Skeletal muscle satellite cell (primary cell): ENCODE measurements around the gene MYBPC2.

Experiments used
- H3K27me3 ChIP-seq: 2 replicates; pipeline ENCODE4 v1.7.0; 2013; ENCODE audit warnings: low read length; ENCODE audit not compliant: control insufficient read depth, insufficient read depth
- H3K36me3 ChIP-seq: 2 replicates; pipeline ENCODE4 v1.7.0; 2013; ENCODE audit warnings: mild to moderate bottlenecking, control low read depth, low read length; ENCODE audit not compliant: insufficient read depth
- H3K4me1 ChIP-seq: 2 replicates; pipeline ENCODE4 v1.7.0; 2013; ENCODE audit warnings: low read length; ENCODE audit not compliant: control insufficient read depth, insufficient read depth
- H3K4me2 ChIP-seq: 2 replicates; pipeline ENCODE4 v1.7.0; 2013; ENCODE audit warnings: mild to moderate bottlenecking, low read length
- H3K4me3 ChIP-seq: 2 replicates; pipeline ENCODE4 v1.7.0; 2013; ENCODE audit warnings: low read length
- H3K9ac ChIP-seq: 2 replicates; pipeline ENCODE4 v1.7.0; 2013; ENCODE audit warnings: mild to moderate bottlenecking, low read depth, low read length, moderate library complexity
- H3K9me3 ChIP-seq: replicated peaks from 2 replicates; pipeline ENCODE4 v1.7.0; 2013; ENCODE audit warnings: mild to moderate bottlenecking, control low read depth, low read length

Gene MYBPC2

DNA sequence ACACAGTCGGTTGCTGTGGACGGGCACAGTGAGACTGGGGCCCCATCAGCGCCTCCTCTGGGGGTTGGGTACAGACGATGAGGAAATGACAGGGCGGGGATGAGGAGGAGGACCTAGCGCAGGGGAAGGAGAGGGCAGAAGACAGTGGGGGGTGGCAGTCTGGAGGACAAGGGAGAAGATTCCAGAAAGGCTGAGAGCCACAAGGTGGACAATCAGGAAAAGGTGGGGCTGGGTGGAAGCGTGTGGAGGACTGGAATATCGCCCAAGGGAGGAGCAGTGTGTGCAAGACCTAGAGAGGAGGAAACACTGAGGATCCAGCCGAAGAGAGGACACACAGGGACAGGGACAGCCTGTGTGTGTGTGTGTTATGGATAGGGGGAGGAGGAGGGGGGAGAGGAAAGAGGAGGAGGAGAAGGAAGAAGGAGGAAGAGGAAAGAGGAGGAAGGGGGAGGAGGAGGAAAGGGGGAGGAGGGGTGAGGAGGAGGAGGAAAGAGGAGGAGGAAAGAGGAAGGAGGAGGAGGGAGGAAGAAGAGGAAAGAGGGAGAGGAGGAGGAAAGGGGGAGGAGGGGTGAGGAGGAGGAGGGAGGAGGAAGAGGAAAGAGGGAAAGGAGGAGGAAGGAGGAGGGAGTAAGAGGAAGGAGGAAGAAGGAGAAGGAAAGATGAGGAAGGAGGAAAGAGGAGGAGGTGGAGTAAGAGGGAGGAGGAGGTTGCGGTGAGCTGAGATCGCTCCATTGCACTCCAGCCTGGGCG lies 59.8 kb downstream of the MYBPC2 start:
- no peak overlapping the region for H3K9ac ChIP-seq
- H3K27me3 ChIP-seq = peaks cover 68% of the 10 kb centered on the region
- no peaks in the 10 kb centered on the region for H3K36me3 ChIP-seq
- no peaks in the 10 kb centered on the region for H3K4me1 ChIP-seq
- no peak overlapping the region for H3K4me2 ChIP-seq
- H3K9me3 ChIP-seq = no peaks in the 10 kb centered on the region
- no peak overlapping the region for H3K4me3 ChIP-seq

DNA sequence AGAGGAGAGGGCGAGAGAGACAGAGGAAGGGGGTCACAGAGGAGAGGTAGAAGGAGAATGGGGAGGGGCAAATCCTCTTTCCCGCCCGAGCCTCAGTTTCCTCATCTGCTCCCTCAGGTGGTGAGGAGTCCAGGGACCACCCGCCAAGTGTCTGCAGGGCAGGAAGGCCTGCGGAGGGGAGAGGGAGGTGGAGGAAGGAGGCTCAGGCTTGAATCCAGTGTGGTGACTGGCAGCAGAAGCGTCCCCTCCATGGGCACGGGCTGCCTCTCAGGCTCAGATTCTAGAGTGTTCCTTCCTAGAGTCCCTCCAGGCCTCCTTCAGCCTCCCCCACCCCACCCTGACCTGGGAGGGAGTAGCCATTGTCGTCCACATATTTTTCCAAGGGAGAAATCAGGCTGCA lies 60.5 kb downstream of the MYBPC2 start:
- Histone ChIP-seq H3K4me2 (no peak overlapping the region), H3K27me3 (peaks cover 71% of the 10 kb centered on the region)

DNA sequence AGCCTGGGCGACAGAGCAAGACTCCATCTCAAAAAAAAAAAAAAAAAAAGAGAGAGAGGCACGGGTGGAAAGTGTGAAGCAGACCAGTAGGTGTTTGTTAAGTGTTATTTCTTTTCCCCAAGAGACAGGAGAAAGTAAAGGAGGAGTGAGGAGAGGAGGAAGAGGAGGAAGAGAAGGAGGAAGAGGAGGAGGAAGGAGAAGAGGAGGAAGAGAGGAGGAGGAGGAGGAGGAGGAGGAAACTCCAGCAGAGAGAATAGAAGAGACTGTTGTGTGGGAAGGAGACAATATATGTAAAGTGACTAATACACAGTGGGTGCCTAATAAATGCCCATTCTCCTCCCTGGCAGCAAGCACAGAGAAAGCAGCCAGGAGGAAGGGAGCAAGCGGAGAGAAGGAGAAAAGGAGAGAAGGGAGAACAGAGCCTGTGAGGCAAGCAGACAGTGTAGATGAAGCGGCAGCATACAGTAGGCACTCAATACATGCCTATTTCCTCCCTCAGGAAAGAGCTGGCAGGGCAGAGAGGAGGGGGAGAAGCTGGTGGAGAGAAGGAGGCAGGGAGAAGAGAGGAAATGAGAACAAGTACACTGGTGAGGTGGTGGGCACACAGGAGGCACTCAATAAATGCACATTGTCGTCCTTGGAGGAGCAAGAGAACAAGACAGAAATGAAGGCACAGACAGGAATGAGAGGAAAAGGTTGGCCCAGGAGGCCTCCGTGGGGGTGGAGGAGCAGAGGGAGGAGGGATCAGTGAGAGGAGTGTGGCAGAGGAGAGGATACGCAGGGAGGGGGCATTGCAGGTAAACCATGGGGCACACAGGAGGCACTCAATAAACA lies 61.7 kb downstream of the MYBPC2 start:
- Histone ChIP-seq H3K4me3 (no peak overlapping the region), H3K4me2 (no peak overlapping the region), H3K9me3 (no peaks in the 10 kb centered on the region), H3K9ac (no peak overlapping the region), H3K4me1 (no peaks in the 10 kb centered on the region), H3K27me3 (peaks cover 69% of the 10 kb centered on the region), H3K36me3 (no peaks in the 10 kb centered on the region)

More for the DNA sequence above, 60.5 kb downstream of the MYBPC2 start:
- Histone ChIP-seq H3K9me3 (no peaks in the 10 kb centered on the region), H3K36me3 (no peaks in the 10 kb centered on the region), H3K9ac (no peak overlapping the region), H3K4me3 (no peak overlapping the region), H3K4me1 (no peaks in the 10 kb centered on the region)

GRCh38 chr19:50495020-50495531 lies 62.4 kb downstream of the MYBPC2 start:
- Histone ChIP-seq H3K4me1 (no peaks in the 10 kb centered on the region), H3K9me3 (no peaks in the 10 kb centered on the region), H3K27me3 (peaks cover 69% of the 10 kb centered on the region), H3K9ac (no peak overlapping the region), H3K36me3 (no peaks in the 10 kb centered on the region), H3K4me2 (no peak overlapping the region), H3K4me3 (no peak overlapping the region)

GRCh38 chr19:50496189-50497021 lies 63.7 kb downstream of the MYBPC2 start:
- Histone ChIP-seq H3K36me3 (no peaks in the 10 kb centered on the region), H3K4me1 (no peaks in the 10 kb centered on the region), H3K9ac (no peak overlapping the region), H3K27me3 (peaks cover 72% of the 10 kb centered on the region), H3K9me3 (no peaks in the 10 kb centered on the region), H3K4me2 (no peak overlapping the region), H3K4me3 (no peak overlapping the region)

- Histone ChIP-seq H3K9me3 (no peaks in the 10 kb centered on the region), H3K4me2 (no peak overlapping the region), H3K4me3 (no peak overlapping the region), H3K4me1 (no peaks in the 10 kb centered on the region), H3K9ac (no peak overlapping the region), H3K27me3 (peaks cover 69% of the 10 kb centered on the region), H3K36me3 (no peaks in the 10 kb centered on the region)
Observed at GRCh38 chr19:50497022-50497405, 64.3 kb downstream of the MYBPC2 start.

- H3K4me1 ChIP-seq = no peaks in the 10 kb centered on the region
- H3K27me3 ChIP-seq = peaks cover 60% of the 10 kb centered on the region
- H3K4me2 ChIP-seq = no peak overlapping the region
- H3K9ac ChIP-seq = no peak overlapping the region
- H3K4me3 ChIP-seq = no peak overlapping the region
- no peaks in the 10 kb centered on the region for H3K36me3 ChIP-seq
- no peaks in the 10 kb centered on the region for H3K9me3 ChIP-seq
Observed at GRCh38 chr19:50498219-50499056, 65.7 kb downstream of the MYBPC2 start.

GRCh38 chr19:50500060-50500752 lies 67.5 kb downstream of the MYBPC2 start:
- Histone ChIP-seq H3K9me3 (no peaks in the 10 kb centered on the region), H3K36me3 (no peaks in the 10 kb centered on the region), H3K4me1 (no peaks in the 10 kb centered on the region), H3K4me2 (no peak overlapping the region), H3K27me3 (peaks cover 49% of the 10 kb centered on the region), H3K9ac (no peak overlapping the region), H3K4me3 (no peak overlapping the region)

- Histone ChIP-seq H3K4me1 (no peaks in the 10 kb centered on the region), H3K9me3 (no peaks in the 10 kb centered on the region), H3K27me3 (peaks cover 46% of the 10 kb centered on the region), H3K4me3 (no peak overlapping the region), H3K4me2 (no peak overlapping the region), H3K36me3 (no peaks in the 10 kb centered on the region), H3K9ac (no peak overlapping the region)
Observed at GRCh38 chr19:50500753-50501151, 68.1 kb downstream of the MYBPC2 start.

GRCh38 chr19:50501186-50501567 lies 68.5 kb downstream of the MYBPC2 start:
- H3K4me3 ChIP-seq = no peak overlapping the region
- no peak overlapping the region for H3K4me2 ChIP-seq
- H3K9me3 ChIP-seq = no peaks in the 10 kb centered on the region
- peaks cover 45% of the 10 kb centered on the region for H3K27me3 ChIP-seq
- H3K9ac ChIP-seq = no peak overlapping the region
- no peaks in the 10 kb centered on the region for H3K4me1 ChIP-seq
- H3K36me3 ChIP-seq = no peaks in the 10 kb centered on the region
